ENCODE data around the gene WWOX.

The WWOX gene

DNA sequence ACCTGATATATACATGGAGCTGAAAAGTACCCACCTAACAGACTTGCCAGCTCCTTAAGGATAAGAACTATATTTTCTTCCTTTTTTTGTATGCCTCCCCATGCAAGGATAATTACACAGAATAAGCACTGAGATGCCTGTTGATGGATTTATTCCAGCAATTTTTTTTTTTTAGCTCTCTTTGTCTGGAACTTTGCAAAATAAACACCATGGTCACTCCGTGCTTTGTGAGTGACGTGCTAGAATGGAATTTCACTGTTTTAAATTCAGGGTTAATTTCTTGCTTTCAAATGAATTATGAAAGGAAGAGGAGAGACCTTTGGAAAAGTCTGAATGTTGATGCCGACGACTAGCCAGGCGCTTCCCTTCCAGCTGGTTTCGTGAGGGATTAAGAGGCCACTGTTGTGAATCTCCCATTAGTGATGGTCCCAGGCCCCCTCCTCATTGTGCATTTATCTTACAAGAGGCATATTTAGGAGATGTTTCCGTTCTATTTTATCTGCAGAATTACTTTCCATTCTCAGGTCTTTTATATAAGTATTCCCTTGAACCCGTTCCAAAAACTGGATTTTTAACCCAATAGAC, 529.1 kb downstream of the WWOX start:
- Mint-ChIP-seq H3K4me3 (no peak overlapping the region), H3K27me3 (ENCODE audit: low read depth) (peaks cover 2% of the 10 kb centered on the region), H3K9me3 (peaks cover 18% of the 10 kb centered on the region), H3K27ac (no peak overlapping the region), H3K36me3 (ENCODE audit: low read depth) (no peaks in the 10 kb centered on the region), H3K4me1 (ENCODE audit: low read depth) (no peaks in the 10 kb centered on the region)
- DNase-seq (ENCODE audit: low spot score) = no peak

DNA sequence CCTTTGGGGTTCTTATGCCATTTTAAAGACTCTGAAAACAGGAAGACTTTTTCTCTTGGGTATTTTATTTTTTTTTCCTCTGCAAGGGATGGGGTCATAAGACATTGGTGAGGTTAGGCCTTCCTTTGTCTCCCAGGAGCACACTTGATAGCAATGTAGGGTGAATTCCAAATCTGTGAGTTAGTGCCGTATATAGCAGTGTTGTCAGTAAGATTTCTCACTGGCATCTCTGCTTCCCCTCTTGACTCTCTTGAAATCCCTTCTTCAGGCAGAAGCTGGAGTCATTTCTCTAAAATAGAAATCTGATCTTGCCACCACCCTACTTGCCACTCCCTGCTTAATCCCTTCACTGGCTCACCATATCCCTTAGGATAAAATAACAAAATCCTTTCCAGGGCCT, 529.7 kb downstream of the WWOX start:
- no peak overlapping the region for H3K27ac Mint-ChIP-seq
- peaks cover 18% of the 10 kb centered on the region for H3K9me3 Mint-ChIP-seq
- no peak for DNase-seq (ENCODE audit: low spot score)
- H3K27me3 Mint-ChIP-seq (ENCODE audit: low read depth) = peaks cover 2% of the 10 kb centered on the region
- H3K4me1 Mint-ChIP-seq (ENCODE audit: low read depth) = no peaks in the 10 kb centered on the region
- H3K36me3 Mint-ChIP-seq (ENCODE audit: low read depth) = no peaks in the 10 kb centered on the region
- no peak overlapping the region for H3K4me3 Mint-ChIP-seq

DNA sequence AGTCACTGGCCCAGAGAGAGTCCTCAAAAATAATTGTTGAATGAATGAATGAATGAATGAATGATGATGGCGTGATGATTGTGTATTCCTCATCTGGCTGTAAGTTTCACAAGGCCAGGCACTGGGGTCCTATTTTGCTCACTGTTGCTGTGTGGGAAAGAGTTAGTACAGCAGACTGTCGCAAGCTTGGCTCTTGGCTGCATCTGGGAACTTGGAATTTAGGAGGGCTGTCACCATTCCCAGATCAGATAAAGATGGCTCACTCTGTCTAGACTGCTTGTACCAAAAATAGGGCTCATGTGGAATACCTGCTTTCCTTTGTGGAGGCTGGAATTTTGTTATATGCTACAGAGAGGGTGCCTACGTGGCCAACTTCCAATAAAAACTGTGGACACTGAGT, 530.6 kb downstream of the WWOX start:
- Mint-ChIP-seq H3K4me1 (ENCODE audit: low read depth) (no peaks in the 10 kb centered on the region), H3K27ac (no peak overlapping the region), H3K36me3 (ENCODE audit: low read depth) (no peaks in the 10 kb centered on the region), H3K4me3 (no peak overlapping the region), H3K9me3 (peaks cover 18% of the 10 kb centered on the region), H3K27me3 (ENCODE audit: low read depth) (peaks cover 2% of the 10 kb centered on the region)
- no peak for DNase-seq (ENCODE audit: low spot score)

DNA sequence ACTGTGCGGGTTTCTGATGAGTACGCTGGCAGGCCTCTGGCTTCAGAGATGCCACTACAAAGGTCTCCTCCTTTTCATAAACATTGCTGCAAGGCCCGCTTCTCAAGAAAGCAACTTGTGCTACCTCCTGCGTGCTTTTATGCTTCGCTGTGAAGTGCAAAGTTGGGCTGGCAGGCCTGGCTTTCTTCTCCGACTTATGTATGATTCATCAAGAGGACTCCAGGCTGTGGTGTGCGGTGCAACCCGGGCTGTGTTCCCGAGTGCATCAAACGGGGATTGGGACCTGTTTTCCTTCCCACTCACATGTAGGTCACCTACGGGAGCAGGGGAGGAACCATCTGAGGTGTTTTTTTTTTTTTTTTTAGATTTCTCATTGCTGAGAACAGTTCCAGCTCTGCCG, 534.1 kb downstream of the WWOX start:
- Mint-ChIP-seq H3K4me3 (no peak overlapping the region), H3K36me3 (ENCODE audit: low read depth) (no peaks in the 10 kb centered on the region), H3K9me3 (peaks cover 18% of the 10 kb centered on the region), H3K27ac (no peak overlapping the region), H3K4me1 (ENCODE audit: low read depth) (no peaks in the 10 kb centered on the region), H3K27me3 (ENCODE audit: low read depth) (peaks cover 2% of the 10 kb centered on the region)
- no peak for DNase-seq (ENCODE audit: low spot score)

DNA sequence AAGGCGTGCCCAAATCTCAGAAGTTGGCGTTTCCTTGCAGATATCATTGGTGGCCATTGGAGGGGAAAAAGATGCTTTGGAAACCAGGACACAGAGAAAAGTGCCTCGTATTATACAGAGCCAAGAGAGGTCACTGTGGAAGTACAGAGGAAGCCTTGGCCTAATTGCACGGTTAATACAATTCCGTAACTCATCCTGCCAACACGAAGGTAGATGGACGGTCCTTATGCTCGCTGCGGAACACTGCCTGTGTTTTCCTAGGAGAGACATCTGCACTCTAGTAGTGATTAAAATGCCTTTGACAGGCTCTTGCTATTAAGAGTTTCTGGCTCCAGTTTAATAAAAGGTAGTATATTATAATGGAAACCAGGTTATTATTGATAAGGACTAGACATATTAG, 536.4 kb downstream of the WWOX start:
- H3K27me3 Mint-ChIP-seq (ENCODE audit: low read depth) = peaks cover 6% of the 10 kb centered on the region
- no peak for DNase-seq (ENCODE audit: low spot score)
- H3K27ac Mint-ChIP-seq = no peak overlapping the region
- no peaks in the 10 kb centered on the region for H3K36me3 Mint-ChIP-seq (ENCODE audit: low read depth)
- H3K9me3 Mint-ChIP-seq = peaks cover 4% of the 10 kb centered on the region
- no peak overlapping the region for H3K4me3 Mint-ChIP-seq
- no peaks in the 10 kb centered on the region for H3K4me1 Mint-ChIP-seq (ENCODE audit: low read depth)

DNA sequence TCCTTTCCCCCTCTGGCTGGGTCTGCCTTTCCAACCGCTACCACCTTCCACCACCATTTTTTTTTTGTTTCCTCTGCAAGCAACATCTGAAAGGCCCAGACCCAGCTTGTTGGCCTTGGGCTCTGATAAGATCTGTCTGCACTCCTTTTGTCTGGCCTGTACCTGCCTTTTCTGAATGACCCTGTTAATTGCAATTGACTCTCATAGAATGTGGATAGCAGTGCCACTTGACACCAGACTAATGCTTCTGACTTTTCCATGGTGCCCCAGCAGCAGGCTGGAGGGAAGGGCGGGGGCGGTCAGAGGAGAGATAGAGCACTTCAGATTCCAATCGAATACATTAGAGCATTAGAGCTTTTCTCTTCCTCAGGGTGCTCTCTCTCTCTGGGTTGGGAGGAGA, 538.9 kb downstream of the WWOX start:
- Mint-ChIP-seq H3K27ac (no peak overlapping the region), H3K27me3 (ENCODE audit: low read depth) (peaks cover 21% of the 10 kb centered on the region), H3K4me3 (no peak overlapping the region), H3K36me3 (ENCODE audit: low read depth) (no peaks in the 10 kb centered on the region), H3K4me1 (ENCODE audit: low read depth) (no peaks in the 10 kb centered on the region), H3K9me3 (no peaks in the 10 kb centered on the region)
- no peak for DNase-seq (ENCODE audit: low spot score)

DNA sequence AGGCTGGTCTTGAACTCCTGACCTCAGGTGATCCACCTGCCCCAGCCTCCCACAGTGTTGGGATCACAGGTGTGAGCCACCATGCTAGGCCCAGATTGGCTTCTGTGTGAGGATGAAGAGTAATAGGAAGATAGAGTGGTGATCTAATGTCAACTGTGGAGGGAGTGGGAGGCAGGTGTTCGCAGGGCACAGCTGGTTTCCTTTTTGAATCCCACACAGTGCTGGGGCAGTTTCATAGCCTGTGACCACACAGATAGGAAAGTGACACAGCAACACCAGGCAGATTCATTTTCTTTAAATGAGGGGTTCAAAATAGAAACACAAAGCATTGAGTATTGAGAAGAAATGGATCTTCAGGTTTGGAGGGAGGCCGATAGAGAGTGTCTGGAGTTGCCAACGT, 540.3 kb downstream of the WWOX start:
- Mint-ChIP-seq H3K36me3 (ENCODE audit: low read depth) (no peaks in the 10 kb centered on the region), H3K4me3 (no peak overlapping the region), H3K9me3 (no peaks in the 10 kb centered on the region), H3K4me1 (ENCODE audit: low read depth) (no peaks in the 10 kb centered on the region), H3K27me3 (ENCODE audit: low read depth) (peaks cover 21% of the 10 kb centered on the region), H3K27ac (no peak overlapping the region)
- peak; percentile 6 for DNase-seq (ENCODE audit: low spot score)

DNA sequence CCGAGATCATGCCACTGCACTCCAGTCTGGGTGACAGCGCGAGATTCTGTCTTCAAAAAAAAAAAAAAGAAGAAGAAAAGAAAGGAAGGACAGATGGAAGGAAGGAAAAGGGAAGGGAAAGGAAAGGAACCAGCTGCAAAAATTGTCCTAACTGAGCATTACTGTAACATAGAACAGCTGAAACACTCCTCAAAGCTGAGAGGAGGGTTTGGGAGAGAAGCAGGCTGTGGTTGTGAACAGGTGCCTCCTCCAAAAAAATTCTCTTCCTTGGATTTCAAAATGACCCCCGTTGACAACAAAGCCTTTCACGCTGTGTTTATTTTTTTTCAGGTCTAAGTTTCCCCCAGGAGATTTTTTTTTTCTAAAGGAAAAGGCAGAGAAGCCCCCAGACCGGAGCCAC, 541.4 kb downstream of the WWOX start:
- no peak overlapping the region for H3K4me3 Mint-ChIP-seq
- H3K27ac Mint-ChIP-seq = no peak overlapping the region
- no peaks in the 10 kb centered on the region for H3K9me3 Mint-ChIP-seq
- H3K27me3 Mint-ChIP-seq (ENCODE audit: low read depth) = peaks cover 21% of the 10 kb centered on the region
- no peak for DNase-seq (ENCODE audit: low spot score)
- no peaks in the 10 kb centered on the region for H3K36me3 Mint-ChIP-seq (ENCODE audit: low read depth)
- H3K4me1 Mint-ChIP-seq (ENCODE audit: low read depth) = no peaks in the 10 kb centered on the region

DNA sequence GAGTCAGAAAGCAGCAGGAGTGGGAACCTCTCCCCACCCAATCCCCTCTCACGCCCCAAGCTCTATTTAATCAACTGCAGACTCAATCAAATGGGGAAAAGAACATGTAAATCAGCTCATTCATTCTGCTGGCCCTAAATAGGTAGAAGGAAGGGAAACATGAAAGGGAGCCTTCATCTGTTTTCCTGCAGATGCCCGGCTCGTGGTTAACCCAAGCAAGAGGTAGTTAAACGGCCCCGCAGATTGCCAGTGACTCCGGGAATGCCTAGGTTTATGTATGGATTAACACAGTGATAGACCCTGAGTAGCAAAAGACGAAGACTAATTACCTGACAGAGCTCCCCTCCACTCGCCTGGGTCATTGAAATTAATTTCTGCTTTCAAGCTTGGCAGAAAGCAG, 542.0 kb downstream of the WWOX start:
- H3K27ac Mint-ChIP-seq = no peak overlapping the region
- peaks cover 21% of the 10 kb centered on the region for H3K27me3 Mint-ChIP-seq (ENCODE audit: low read depth)
- no peaks in the 10 kb centered on the region for H3K4me1 Mint-ChIP-seq (ENCODE audit: low read depth)
- H3K36me3 Mint-ChIP-seq (ENCODE audit: low read depth) = no peaks in the 10 kb centered on the region
- H3K4me3 Mint-ChIP-seq = no peak overlapping the region
- no peaks in the 10 kb centered on the region for H3K9me3 Mint-ChIP-seq
- DNase-seq (ENCODE audit: low spot score) = no peak

DNA sequence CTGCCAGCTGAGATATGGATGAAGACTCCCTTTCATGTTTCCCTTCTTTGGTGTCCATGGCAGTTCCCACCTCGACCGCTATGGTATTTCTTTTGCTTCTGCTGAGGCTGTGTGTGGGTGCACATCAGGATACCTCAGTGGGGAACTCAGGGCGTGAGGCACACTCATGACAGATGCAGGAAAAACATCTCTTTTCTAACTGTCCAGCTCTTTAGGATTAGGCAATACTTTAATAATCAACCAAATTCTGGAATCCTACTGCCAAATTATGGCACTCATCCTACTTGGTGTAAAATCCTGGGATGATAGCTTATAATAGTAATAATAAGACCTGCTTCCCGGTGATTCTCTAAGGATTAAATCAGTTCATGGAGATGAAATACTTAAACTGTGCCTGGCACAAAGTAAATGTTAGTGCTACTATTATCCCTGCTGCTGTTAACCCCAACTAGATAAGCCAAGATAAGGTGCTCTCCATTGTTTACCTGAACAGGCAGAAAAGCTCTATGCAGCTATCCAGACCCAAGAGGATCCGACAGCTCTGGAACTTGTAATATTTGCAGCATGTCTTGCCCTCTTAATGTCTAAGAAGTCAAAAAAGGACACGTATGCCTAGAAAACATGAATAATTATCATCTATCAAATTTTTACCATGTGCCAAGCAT, 543.3 kb downstream of the WWOX start:
- Mint-ChIP-seq H3K27ac (no peak overlapping the region), H3K4me3 (no peak overlapping the region), H3K36me3 (ENCODE audit: low read depth) (no peaks in the 10 kb centered on the region), H3K4me1 (ENCODE audit: low read depth) (no peaks in the 10 kb centered on the region), H3K9me3 (no peaks in the 10 kb centered on the region), H3K27me3 (ENCODE audit: low read depth) (peaks cover 21% of the 10 kb centered on the region)
- DNase-seq (ENCODE audit: low spot score) = no peak

DNA sequence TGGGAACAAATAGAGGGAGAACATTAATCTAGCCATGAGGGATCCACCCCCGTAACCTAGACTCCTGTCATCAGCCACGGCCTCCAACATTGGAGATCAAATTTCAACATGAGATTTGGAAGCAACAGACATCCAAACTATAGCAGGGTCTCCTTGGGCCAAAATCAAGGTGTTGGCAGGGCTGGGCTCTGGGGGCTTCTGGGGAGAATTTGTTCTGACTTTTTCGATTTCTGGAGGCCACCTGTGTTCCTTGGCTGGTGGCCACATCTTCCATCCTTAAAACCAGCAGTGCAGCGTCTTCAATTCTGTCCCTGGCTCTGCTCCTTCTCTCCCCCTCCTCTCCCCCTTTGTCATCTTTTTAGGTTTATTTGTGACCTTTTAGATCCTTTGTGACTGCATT, 546.2 kb downstream of the WWOX start:
- no peak for DNase-seq (ENCODE audit: low spot score)
- H3K36me3 Mint-ChIP-seq (ENCODE audit: low read depth) = no peaks in the 10 kb centered on the region
- H3K4me1 Mint-ChIP-seq (ENCODE audit: low read depth) = no peaks in the 10 kb centered on the region
- no peaks in the 10 kb centered on the region for H3K9me3 Mint-ChIP-seq
- H3K27ac Mint-ChIP-seq = no peak overlapping the region
- peaks cover 17% of the 10 kb centered on the region for H3K27me3 Mint-ChIP-seq (ENCODE audit: low read depth)
- no peak overlapping the region for H3K4me3 Mint-ChIP-seq

DNA sequence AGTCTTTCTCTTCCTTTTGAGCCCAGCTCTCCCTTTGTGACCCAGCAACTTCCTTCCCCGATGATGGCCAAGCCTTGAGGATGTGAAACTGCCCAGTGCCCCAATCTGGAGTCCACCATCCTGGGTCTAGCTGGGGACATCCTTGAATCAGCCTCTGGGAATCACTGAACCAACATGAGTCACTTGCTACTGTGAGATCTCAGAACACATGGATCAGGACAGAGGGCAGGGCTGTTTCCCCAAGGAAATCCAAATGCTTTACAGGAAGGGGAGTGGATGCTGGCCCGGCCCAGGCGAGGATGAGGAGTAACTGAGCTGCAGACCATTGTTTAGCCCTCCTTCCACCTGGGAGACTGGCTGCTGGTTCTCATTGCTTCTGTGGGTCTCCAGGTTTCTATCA, 547.6 kb downstream of the WWOX start:
- no peaks in the 10 kb centered on the region for H3K4me1 Mint-ChIP-seq (ENCODE audit: low read depth)
- H3K9me3 Mint-ChIP-seq = no peaks in the 10 kb centered on the region
- H3K4me3 Mint-ChIP-seq = no peak overlapping the region
- peaks cover 4% of the 10 kb centered on the region for H3K27me3 Mint-ChIP-seq (ENCODE audit: low read depth)
- H3K27ac Mint-ChIP-seq = no peak overlapping the region
- H3K36me3 Mint-ChIP-seq (ENCODE audit: low read depth) = no peaks in the 10 kb centered on the region
- no peak for DNase-seq (ENCODE audit: low spot score)

DNA sequence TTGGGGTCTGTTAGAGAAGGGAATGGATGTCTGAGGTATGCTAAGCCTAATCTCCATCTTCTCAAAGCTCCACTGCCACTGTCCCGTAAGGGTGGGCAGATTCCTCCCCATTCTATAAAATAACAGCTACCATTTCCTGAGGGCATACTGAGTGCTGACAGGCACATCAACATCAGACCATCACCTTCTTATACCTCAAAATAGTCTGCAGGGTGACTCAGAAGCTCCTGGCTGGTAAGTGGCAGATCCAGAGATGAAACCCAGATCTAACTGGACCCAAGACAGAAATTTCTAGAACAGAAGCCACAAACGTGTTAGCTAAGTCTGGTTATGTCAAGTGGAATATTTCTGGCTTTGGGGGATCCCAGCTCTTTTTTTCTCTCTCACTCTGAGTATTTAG, 548.0 kb downstream of the WWOX start:
- Mint-ChIP-seq H3K4me3 (no peak overlapping the region), H3K36me3 (ENCODE audit: low read depth) (no peaks in the 10 kb centered on the region), H3K9me3 (no peaks in the 10 kb centered on the region), H3K27ac (no peak overlapping the region), H3K27me3 (ENCODE audit: low read depth) (peaks cover 3% of the 10 kb centered on the region), H3K4me1 (ENCODE audit: low read depth) (no peaks in the 10 kb centered on the region)
- no peak for DNase-seq (ENCODE audit: low spot score)

DNA sequence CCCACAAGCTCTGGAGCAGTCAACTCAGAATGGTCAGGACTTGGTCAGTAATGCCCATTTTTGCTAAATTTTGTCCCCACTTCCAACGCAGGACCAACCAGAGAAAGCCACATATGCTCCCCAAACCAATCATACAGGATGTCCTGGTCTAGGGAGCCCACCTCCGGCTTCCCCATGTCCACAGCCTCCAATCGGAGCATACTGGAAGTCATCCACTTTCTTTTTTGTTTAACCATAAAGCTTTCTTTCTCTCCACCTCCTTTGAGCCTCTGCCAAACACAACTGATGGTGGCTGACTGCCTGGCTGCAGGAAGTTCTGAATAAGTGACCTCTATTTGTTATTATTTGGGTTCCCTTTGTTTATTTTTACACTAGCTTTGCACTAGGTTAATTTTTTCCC, 549.1 kb downstream of the WWOX start:
- H3K4me1 Mint-ChIP-seq (ENCODE audit: low read depth) = no peaks in the 10 kb centered on the region
- no peak for DNase-seq (ENCODE audit: low spot score)
- H3K36me3 Mint-ChIP-seq (ENCODE audit: low read depth) = no peaks in the 10 kb centered on the region
- H3K27me3 Mint-ChIP-seq (ENCODE audit: low read depth) = no peaks in the 10 kb centered on the region
- H3K27ac Mint-ChIP-seq = no peak overlapping the region
- no peak overlapping the region for H3K4me3 Mint-ChIP-seq
- no peaks in the 10 kb centered on the region for H3K9me3 Mint-ChIP-seq
